HCEC 1CT (cell line): ENCODE results near the gene ZNF605.
"Not testable (repeated sequence)": the region's sequence is repeated elsewhere in the genome, so short reads cannot be mapped to it uniquely, and the experiment has no call there.

Source experiments
- DNase-seq: peaks from one replicate; pipeline ENCODE4 v3.0.0-alpha.2; 2017

The ZNF605 gene

DNA sequence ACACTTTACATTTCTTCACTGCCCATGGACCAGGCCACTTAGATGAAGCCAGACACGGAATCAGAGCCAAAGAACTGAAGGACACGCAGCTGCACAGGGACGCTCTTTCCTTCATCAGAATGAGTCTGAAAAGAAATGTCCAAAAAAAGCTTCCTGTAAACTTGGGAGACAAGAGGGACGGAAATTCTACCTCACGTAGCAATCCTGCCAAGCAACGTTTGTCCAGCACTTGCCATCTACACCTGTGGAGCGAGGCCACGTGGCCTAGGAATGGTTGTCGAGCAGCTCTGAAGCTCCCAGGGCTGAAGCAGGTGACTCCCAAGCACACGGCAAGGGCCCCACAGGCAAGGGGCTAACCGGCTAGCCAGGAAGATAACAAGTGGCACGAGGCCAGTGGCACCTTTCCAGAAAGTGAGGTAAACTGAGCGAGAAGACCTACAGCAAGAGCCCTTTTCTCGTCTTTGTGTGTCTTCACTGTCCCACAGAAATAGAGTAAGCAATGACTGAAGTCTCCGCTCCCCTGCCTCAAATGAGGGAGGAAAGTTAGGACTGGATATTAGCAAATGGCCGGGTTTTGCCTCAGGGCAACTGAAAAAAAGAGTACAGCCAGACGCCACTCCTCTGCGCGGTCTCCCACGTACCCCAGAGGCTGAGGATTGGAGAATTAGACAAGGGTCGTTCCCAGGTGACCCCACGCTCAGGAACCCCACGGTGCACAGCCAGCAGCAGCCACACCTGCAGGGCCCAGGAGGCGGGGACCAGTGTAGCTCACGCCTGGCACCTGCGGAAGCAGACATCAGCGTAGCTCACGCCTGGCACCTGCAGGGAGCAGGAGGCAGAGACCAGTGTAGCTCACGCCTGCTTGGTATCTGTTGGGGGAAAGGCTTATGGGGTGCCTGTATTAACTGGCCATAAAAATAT is 7.7 kb downstream of the ZNF605 start:
- no peak for DNase-seq

DNA sequence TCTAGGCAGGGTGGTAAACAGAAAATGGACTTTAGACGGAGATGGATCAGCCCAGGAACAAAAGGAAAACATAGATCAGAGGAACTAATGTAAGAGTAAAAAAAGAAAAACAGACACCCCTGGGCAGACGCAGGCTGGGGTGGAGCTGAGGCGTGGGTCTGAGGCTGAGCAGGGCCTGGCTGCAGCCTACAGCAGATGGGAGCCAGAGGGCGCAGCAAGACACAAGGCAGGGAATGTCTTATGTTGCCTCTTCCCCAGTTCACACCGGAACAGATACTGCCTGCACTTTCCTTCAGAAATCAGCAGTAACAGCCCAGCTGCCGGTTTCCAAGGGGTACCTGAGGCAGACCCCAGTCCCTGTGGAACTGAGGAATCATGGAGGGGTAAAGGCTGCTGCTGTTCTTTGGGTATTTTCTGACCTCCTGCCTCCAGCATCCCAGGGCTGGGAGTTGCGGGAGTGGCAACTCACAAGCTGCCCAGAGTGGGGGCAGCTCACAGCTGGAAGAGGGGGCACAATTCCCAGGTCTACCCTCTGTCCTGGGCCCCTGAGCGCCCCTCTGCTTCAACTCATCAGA is 9.8 kb downstream of the ZNF605 start:
- DNase-seq = no peak

DNA sequence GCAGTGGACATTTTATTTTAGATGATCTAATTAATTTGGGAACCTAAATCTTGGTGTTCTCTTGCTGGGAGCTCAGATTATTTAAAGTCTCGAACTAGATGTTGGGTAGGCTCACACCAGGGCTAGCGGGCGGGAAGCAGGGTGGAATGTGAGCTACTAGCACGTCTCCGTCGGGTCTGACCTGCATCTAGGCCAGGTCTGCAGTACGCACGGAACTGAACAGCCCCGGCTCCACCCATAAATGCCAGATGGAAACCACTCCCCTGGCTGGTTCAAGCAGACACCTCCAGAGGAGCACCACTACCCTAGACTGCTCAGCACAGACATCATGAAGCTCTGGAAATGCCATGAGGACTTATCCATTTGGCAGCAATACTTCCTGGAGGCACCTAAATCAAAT is 10.3 kb downstream of the ZNF605 start:
- no peak for DNase-seq

GRCh38 chr12:132942611-132943010 is 13.5 kb downstream of the ZNF605 start:
- no peak for DNase-seq

GRCh38 chr12:132941336-132941954 is 14.7 kb downstream of the ZNF605 start:
- DNase-seq = no peak

DNA sequence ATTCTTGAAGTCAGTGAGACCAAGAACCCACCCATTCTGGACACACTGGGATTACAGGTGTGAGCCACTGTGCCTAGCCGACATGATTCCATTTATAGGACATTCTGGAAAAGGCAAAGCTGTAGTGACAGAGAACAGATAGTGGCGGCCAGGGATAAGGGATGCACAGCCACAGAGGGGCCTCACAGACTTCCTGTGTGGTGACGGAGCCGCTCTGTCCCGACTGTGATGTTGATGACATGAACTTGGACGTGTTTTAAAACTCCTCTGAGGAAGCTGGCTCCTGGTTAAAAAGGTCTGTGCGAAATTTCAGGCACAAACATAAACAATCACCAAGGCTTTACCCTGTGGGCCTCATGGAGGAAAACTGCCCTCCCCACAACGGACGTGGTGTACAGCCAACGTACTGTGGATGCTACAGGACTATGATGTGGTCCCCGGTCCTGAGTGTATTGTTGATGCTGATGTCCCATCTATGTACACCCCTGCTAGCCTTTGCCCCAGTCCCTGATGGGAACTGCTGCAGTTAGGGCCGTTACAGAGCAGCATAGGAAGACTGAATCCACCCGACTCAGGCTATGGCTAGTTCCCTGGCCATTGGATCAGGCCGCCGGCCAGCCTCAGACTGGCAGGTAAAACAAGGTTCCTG is 15.9 kb downstream of the ZNF605 start:
- DNase-seq = no peak

GRCh38 chr12:132938807-132939206 is 17.3 kb downstream of the ZNF605 start:
- DNase-seq = not testable (repeated sequence)

DNA sequence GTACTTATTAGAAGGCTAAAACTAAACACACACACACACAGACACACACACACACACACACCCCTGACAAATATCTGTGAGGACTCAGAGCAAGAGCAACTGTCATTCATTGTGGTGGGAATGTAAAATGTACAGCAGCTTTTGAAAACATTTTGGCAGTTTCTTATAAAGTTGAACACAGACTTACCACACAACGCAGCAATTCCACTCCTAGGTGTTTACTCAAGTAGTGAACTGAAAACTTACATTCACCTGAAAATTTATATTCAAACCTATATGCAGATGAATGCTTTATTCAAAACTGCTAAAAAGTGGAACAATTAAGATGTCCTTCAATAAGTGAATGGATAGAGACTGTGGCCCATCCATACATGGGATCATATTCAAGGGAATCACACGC is 18.6 kb downstream of the ZNF605 start:
- no peak for DNase-seq

GRCh38 chr12:132936921-132937320 is 19.2 kb downstream of the ZNF605 start:
- DNase-seq = not testable (repeated sequence)

DNA sequence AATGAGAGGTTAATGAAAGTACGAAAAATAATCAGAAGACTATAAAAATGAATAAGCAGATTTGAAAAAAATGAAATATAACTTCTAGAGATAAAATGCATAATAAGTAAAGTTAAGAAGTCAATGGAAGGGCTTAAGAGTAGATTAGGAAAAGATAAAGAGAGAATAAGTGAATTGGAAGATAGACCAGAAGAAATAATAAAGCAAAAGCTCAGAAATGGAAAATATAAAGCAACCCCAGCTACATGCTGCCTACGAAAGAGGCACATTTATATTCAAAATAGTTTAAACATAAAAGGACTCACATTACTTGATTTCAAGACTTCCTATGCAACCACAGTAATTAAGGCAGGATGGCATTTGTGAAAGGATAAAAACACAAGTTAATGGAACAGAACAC is 19.9 kb downstream of the ZNF605 start:
- no peak for DNase-seq

DNA sequence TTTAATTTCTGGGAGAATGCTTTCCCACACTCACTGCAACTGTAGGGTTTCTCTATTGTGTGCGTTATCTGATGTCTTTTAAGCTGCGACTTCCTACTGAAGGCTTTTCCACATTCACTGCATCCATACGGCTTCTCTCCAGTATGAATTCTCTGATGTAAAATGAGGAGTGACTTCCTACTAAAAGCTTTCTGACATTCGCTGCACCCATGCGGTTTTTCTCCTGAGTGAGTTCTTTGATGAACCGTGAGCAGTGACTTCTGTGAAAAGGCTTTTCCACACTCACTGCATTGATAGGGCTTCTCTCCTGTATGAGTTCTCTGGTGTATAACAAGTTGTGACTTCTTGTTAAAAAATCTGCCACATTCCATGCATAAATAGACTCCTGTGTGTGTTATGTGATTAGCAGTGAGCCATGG is 29.7 kb downstream of the ZNF605 start:
- no peak for DNase-seq

GRCh38 chr12:132925597-132926414 is 30.3 kb downstream of the ZNF605 start:
- no peak for DNase-seq

- no peak for DNase-seq
These were observed 31.8 kb downstream of the ZNF605 start for GRCh38 chr12:132924356-132924755.

DNA sequence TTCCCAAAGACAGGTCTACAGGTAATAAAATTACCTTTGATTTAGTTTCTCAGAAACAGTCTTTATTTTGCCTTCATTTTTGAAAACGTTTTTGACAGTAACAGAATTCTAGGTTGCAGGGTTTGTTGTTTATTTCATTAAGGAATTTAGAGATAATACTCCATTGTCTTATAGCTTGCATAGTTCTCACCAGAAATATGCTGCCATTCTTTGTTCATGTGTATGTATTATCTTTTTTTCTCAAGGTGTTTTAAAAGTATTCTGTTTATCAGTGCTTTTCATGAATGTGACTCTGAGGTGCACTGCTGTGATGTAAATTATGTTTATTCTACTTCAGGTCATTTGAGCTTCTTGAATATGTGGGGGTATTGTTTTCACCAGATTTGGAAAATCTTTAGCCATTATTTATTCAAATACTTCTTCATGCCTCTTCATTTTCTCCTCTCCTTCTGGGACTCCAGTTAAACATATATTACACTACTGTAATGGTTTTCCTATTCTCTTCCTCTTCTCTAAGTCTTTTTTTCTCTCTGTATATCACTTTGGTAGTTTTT is 32.7 kb downstream of the ZNF605 start:
- no peak for DNase-seq

GRCh38 chr12:132922676-132923075 is 33.4 kb downstream of the ZNF605 start:
- no peak for DNase-seq

DNA sequence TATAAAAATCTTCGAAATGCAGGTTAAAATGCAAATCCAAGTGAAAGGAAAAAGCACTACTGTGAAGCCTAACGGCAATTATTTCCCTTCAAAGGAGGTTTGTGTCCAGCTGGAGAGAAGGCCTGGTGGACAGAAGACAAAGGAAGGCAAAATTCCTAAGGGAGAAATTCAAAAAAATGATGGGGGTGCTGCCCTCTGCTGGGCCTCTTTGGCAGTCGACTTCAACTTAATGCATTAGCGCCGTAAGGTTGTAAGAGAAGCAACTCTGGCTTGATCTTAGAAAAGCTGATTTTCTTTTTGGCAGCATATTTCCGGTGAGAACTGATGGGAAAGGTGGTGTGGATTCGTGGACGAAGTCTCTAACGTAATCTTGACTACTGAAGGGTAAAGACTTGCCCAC is 34.4 kb downstream of the ZNF605 start:
- DNase-seq = no peak

- no peak for DNase-seq
These were observed 37.4 kb downstream of the ZNF605 start for GRCh38 chr12:132918680-132919079.

- DNase-seq = no peak
These were observed 47.1 kb downstream of the ZNF605 start for GRCh38 chr12:132909030-132909368.

- peak; percentile 93 for DNase-seq
These were observed 47.7 kb downstream of the ZNF605 start for GRCh38 chr12:132908145-132909029.

DNA sequence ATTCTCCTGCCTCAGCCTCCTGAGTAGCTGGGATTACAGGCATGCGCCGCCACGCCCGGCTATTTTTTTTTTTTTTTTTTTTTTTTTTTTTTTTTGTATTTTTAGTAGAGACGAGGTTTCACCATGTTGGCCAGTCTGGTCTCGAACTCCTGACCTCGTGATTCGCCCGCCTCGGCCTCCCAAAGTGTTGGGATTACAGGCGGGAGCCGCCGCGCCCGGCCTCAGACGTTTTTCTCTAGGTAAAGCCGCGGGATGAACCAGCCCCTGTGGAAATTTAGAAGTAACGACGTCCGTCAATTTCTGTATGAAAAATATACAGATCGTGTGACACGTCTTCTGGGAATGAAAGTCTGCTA is 48.3 kb downstream of the ZNF605 start:
- peak; percentile 31 for DNase-seq

DNA sequence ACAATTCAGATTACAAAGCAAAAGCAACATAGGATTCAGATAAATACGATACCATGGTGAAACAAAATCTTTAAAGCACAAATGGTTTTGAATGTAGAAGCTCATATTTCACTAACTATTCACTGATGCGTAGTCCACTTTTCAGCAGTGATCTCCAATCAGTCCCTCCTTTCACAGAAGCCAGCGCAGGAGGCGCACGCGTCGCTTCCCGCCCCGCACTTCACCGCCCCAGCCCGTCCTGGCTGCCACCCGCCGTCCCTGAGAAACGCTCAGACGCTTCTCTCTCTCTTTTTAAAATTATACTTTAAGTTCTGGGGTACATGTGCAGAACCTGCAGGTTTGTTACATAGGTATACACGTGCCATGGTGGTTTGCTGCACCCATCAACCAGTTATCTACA is 48.9 kb downstream of the ZNF605 start:
- no peak for DNase-seq
